Measurements from ENCODE around the gene CHML.

CHML gene

DNA sequence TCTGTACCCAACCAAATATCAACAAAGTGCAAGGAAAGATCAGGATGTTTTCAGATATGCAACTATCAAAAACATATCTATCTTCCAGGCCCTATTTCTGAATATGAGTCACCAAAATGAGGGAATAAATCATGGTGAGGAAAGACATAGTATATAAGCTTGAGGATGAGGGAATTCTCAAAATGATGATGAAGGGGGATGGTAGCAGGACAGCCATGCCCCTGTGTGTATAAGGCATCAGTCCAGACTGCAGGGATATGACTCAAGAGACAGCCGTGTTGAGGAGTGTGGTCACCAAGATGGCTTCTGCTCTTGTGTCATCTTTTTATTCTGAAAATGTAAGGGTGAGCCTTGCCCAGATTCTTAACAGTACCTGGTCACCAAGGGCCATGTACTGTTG is 7.5 kb upstream of the CHML start:
- FAIRE-seq (no peak), DNase-seq (ENCODE audit: extremely low spot score, insufficient read length, low read depth) (no peak)

DNA sequence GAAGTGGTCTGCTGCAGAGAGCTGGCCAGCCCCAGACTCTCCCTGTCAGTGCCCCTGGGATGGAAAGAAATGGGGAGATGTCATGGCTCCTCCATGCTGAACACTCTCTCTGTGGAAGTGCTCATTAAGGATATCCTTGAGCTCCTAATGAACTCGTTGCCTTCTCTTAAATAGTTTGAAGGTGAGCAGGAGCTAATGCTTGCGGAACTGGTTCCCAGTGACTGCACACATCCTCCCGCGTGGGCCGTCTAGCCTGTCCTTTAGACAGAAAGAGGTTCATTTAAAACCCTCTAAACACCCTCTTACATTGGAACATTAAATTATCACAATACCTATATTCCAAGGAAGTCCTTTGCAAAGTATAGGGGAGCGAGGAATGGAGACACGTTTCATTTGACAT is 6.0 kb upstream of the CHML start:
- DNase-seq (ENCODE audit: extremely low spot score, insufficient read length, low read depth), result no peak
- no peak for FAIRE-seq

DNA sequence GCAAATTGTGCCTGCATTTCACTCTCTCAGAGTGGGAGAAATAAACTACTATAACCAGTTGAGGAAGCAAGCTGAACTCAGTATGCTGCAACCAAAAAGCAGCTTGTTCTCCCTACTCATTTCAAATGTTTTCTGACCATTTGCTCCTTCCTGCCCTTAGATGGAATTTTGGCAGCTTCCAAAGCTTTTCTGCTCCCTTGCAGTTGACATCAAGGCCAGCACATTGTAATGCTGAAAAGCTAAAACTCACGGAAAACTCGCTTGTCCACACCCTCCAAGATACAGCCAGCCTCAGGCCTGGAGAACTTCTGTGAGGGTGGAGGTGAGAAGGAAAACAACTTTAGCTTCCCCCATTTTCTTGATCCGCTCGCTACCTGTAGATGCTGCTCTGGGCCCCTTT is 5.0 kb upstream of the CHML start:
- no peak for DNase-seq (ENCODE audit: extremely low spot score, insufficient read length, low read depth)
- FAIRE-seq, result no peak

DNA sequence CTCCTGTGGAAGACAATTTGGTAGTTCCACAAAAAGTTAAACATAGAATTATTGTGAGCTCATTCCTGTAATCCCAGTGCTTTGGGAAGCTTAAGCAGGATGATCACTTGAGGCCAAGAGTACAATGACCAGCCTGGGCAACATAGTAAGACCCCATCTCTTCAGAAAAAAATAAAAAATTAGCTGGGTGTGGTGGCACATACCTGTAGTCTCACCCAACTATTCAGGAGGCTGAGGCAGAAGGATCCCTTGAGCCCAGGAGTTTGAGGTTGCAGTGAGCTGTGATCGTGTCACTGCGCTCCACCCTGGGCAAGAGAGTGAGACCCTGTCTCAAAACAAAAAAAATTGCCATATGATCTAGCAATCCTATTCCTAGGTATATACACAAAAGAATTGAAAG is 4.1 kb upstream of the CHML start:
- FAIRE-seq (no peak), DNase-seq (ENCODE audit: extremely low spot score, insufficient read length, low read depth) (no peak)

DNA sequence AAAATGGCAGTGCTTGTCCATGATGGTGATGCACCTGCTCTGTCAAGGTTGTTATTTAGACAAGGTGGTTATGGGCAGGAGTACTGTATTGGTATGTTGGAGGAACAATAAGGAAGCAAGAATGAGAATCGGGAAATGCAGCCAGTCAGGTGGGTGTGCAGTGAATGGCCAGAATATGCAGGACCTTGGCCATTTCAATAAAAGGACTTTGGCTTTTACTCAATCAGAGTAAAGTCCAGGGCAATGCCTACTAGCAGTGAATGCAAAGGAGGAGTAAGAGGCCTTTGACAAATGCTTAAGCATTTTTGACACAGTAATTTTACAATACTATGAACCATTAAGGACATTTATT is 2.4 kb upstream of the CHML start:
- DNase-seq (ENCODE audit: extremely low spot score, insufficient read length, low read depth) (no peak), FAIRE-seq (no peak)

DNA sequence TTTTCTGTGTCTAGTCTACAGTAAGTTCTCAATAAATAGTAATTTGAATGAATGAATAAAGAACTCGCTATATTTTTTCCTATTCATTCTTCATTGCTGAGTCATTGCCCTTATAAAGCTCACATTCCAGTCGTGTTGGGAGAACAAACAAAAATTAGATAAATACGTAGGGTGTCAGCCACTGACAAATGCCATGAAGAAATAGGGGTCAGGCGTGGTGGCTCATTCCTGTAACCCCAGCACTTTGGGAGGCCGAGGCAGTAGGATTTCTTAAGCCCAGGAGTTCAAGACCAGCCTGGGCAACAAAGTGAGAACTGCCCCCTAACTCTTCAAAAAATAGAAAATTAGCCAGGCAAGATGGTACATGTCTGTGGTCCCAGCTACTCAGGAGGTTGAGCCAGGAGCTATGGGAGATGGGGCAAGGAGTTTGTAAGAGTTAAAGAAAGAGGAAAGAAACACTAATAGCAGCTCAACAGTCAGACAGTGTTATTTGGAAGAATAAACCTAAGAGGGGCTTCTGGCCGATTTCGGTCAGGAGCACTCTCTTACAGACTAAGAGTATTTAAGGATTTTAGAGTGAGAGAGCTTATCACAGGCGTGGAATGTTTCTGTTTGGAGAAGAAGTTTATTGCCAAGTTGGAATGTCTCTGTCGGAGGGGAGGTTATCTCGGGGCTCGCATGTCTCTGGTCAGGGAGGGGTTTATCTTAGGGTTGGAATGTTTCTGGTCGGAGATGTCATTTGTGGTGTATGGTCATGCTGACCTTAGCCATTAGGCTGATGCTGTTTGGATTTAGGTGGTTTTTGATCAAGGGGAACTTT is 1.8 kb upstream of the CHML start:
- FAIRE-seq, result no peak
- no peak for DNase-seq (ENCODE audit: extremely low spot score, insufficient read length, low read depth)

DNA sequence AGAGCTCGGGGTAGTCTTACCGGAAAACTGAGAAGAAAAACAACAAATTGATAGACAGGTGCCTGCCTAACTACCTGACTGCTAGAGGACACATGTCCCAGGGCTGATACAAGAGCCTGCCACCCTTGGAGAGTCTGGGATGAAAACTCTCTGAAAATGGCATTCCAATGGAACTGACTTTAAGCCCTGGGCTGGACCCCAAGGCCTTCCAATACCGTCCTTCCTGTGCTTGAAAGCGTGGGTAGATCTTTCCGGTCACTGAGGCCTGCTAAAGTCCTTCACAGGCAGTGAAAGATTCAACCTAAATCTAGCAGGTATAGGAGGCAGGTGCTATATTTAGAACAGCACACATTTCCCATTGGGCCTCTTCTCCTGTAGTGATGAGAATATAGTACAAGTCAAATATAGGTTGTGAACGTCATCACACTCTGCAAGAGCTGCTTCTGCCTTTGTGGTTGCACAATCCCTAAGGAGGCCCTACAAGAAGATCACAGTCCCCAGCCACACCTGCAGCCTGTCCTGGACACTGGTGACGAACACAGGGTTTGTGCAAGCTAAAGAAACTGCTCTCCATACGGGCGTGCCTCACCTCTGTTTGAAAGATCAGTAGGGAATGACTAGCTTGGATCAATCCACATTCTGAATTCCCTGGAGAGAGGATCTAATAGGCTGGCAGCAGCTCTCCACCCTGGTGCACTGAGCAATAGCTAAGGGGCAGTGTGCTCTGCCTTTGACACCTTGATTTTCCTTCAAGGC is 876 bp upstream of the CHML start:
- DNase-seq (ENCODE audit: extremely low spot score, insufficient read length, low read depth), result no peak
- no peak for FAIRE-seq

DNA sequence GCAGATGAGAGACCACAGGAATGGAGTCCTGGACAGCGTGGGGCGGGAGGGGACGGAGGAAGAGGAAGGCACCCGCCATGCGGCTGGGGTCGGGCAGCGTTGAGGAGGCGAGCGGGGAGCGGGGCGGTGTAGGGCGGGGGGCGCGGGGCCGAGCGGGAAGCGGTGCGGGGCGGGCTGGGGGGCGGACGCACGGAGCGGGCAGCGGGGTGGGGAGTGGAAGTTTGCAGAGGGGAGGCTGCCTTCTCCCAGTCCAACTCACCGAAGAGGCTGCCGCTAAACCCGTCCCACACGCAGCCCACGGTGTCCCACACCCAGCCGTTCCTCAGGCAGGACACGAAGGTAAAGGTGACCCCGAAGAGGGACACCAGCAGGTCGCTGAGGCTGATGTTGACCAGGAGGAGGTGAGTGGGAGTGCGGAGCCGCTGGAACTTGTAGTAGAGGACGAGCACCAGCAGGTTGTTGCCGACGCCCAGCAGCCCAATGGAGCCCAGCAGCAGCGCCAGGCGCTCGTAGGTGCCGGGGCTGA is 483 bp downstream of the CHML start:
- peak; percentile 47 for FAIRE-seq
- DNase-seq (ENCODE audit: extremely low spot score, insufficient read length, low read depth), result peak; percentile 25

DNA sequence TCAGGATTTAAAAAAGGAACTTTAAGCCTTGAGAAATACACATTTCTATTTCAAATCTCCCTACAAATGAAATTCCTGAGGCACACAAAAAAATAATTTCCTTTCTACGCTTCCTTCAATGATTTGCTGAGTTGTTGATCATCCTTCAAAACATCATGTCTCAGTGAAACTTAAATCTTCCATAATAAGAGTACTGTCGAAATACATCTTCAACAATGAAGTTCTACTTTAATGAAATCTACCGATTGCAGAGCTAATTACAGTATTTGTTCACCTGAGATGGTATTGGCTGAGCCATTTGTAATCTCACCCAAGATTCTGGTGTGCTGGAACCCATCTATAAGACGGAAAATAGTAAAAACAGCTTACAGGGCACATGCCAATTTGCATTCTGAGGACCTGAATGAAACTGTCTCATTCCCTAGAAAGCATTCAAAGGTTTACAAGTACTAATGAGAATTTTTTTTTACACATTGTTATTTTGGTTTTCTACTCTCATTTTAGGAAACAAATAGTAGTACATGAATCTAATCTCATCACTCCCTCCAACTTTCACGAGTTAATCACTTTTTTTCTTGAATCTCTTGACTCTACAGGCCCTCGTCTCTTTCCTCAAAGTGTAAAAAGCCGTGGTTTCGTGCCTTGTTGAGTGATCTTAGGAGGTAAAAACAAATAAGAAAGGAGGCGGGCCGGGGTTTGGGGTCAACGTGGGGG is 1.1 kb downstream of the CHML start:
- no peak for DNase-seq (ENCODE audit: extremely low spot score, insufficient read length, low read depth)
- peak; percentile 56 for FAIRE-seq

DNA sequence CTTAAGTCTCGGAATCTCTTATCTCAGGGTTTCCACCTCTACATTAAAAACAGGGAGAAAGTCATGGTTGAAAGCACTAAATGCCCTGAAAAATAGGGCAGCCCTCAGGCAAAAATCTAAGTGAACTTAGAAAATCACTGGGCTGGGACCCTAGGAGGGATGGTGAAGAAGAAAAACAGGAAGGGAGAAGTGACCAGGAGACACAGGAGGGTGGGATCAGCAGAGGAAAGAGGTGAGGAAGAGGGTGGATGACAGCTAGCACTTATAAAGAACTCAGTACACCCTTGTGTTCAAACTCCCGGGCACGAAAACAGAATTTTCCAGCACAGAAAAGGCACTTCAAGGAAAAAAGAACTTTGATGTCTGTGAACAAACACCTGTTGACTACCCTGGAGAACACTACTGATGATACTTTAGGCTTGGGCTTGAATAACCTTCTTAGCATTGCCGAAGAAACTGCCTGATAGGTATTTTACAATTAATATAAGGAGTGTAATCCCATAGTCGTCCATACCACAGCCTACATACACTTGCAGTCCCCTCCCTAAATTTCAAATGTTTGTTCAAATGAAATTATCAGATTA is 2.0 kb downstream of the CHML start:
- FAIRE-seq (no peak), DNase-seq (ENCODE audit: extremely low spot score, insufficient read length, low read depth) (no peak)

DNA sequence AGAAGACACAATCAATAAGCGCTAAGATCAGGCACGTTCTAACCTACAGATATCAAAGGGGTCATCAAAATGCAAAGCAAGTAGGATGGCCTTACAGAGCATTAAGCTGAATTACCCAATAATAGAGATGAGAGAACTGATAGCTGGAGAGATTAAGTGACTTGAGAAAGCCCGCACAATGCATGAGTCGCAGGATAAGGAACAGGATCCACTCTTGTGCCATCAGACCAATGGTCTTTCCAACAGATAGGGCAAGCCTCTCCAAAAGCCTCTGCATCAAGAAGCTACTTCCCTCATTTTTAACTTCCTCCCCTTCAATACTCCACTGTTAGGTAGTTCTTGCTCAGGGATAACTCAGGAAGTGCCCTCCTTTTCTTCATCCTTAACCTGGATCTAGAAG is 2.6 kb downstream of the CHML start:
- DNase-seq (ENCODE audit: extremely low spot score, insufficient read length, low read depth) (no peak), FAIRE-seq (no peak)

DNA sequence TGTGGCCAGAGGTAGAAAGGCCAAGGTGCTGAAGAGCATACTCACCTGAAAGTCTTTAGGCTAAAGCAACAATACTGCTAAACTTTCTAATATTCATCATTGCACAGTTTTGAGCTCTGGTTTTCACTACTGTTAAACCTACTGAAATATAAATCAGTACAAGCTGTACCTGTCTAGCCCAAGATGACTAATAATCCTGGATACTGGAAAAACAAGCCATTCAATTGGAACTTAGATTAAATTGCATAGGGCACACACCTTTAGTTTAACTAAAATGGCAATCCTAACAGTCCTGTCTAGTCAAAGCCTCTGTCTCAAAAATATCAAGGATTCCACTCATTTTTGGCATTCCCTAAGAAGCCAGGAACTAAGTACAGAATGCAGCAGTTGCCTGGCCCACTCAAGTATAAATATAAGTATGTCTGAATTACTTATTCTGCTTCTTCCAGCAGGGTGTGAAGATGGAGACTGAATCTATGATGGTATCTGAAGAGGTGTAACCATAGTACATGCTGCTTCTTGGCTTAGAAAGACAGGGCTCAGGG is 3.1 kb downstream of the CHML start:
- no peak for FAIRE-seq

DNA sequence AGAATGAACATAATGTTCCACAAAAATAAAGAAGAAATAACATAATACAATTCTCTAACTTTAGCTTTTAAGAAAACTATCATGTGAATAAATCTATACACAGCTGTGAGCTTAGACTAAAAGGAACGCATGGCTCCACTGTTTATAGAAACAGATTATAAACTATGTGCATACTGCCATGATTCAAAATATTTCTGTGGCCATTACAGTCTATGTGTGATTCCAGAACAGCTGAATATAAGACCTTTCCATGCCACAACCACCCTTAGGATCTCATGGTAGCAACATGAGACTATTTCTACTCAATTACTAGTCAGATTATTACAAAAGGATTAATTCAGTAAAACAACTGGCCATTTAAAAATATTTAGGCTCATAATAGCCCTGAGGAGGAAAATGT is 3.9 kb downstream of the CHML start:
- no peak for FAIRE-seq
- DNase-seq (ENCODE audit: extremely low spot score, insufficient read length, low read depth), result no peak

More for the DNA sequence above, 3.1 kb downstream of the CHML start:
- DNase-seq (ENCODE audit: extremely low spot score, insufficient read length, low read depth), result no peak

DNA sequence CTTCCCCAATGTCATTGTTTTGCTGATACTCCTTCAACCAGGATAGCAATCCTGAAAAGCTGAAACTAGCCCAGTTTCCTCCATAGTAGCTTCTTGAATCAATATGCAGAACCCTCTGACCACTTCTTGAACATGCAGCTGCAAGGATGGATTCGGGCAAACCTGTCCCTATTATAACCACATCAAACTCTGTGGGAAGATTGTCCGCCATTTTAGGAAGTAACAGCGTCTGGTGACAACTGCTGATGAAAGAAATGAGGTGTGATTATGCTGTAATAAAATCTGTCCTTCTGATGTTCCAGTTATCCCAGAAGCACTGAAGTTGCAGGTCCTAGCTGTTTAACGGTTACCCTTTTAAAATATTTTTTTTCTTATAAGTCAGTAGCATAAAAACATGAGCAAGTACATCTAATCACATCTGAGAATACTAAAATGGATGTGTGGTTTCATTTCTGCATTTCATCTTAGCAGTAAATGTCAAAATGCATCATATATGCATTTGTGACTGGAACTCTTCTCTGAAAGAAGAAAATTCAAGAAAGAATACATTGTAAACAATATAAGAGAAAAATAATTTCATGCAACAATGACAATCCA is 4.5 kb downstream of the CHML start:
- DNase-seq (ENCODE audit: extremely low spot score, insufficient read length, low read depth) (no peak), FAIRE-seq (peak; percentile 64)

DNA sequence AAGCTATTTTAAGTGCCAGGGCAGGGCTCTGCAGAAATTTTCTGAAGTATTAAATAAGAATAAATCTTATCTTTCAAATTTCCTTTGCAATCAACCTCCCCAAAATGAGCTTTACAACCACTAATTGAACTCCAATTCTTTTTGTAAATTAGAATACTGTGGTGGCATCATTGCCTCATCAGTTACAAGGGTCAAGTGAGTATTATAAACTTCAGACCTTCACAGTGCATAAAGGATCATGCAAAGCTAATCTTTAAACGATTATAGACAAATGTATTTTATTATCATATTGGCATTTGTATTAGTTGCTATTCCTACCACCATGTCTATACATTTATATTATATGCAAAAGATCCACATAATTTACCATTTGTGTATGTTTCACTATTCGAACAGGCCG is 7.2 kb downstream of the CHML start:
- FAIRE-seq, result no peak
- no peak for DNase-seq (ENCODE audit: extremely low spot score, insufficient read length, low read depth)

DNA sequence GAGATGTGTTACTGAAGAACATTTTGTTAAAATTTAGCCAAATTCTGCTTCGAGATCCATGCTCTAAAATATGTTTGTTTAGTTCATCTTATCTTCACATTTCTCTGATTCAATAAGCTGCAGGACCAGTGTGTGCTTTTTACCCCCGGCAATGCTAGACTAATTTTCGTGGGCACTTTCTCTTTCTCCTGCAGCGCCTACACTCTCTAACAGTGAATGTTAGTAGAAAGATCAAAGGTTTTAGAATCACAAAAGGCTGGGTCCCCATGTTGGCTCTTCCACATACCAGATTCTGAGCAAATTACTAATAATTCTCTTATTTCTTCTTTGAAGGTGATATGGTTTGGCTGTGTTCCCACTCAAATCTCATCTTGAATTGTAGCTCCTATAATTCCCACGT is 8.5 kb downstream of the CHML start:
- FAIRE-seq (no peak), DNase-seq (ENCODE audit: extremely low spot score, insufficient read length, low read depth) (no peak)

DNA sequence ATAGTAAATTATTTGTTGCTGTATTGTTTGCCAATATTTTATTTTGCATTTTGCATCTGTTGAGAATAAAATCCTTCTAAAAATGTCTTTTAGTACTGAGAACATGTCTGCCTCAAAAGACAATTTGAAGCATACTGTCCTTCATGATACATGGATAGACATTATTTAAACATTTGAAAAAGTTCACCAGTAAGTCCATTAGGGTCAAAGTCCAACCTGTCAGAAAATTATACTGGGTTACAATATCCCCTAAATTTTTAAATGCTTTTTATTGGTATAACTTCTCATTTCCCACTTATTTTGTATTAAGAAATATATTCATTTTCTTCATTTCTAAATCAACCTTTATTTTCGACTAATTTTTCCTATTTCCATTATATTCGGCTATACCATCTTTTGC is 9.3 kb downstream of the CHML start:
- no peak for DNase-seq (ENCODE audit: extremely low spot score, insufficient read length, low read depth)
- no peak for FAIRE-seq

DNA sequence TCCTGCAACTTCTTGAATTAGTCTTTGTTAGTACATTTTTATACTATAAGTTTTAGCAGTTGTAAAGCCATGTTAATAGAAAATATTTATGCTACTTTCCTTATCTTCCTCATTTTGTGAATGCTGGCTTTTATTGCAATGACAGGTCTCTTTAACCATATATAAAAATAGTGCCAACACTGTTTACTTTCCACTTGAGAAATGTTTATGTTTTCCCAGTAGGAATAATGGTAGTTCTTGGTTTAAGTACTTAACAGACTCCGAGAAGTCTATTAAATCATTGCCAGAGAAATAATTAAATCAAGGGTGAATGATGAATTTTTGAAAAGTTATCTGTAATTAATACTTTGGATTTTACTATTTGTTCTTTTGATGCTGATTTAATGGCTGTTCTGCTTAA is 9.7 kb downstream of the CHML start:
- FAIRE-seq (no peak), DNase-seq (ENCODE audit: extremely low spot score, insufficient read length, low read depth) (no peak)

DNA sequence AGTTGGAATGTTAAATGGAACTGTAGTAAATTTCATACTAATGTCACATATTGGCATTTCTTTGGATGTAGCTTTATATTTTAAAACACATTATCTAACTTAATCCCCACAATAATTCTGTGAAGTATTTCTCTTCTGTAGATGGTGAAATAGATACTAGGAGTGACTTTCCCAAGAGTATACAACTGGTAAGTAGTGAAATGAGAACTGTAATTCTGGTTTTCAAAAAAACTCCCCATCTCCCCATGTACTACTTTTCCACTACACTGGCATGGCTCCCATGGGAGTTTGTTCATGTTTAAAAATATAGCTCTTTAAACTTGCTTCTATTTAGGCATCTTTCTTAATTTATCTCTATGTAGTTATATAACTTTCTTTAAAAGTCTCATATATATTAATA is 10.2 kb downstream of the CHML start:
- FAIRE-seq (no peak), DNase-seq (ENCODE audit: extremely low spot score, insufficient read length, low read depth) (no peak)

All from GM18507 (cell line).